ENCODE results near the gene VEPH1.

GRCh38 chr3:157452097-157452496 lies 51.1 kb downstream of the VEPH1 start:
- no peak for TF ChIP-seq CTCF (IDR thresholded peaks at IDR 0.05; ENCODE audit: insufficient read depth, low read length)
- no peak for TF ChIP-seq POLR2AphosphoS5 (IDR thresholded peaks at IDR 0.05; ENCODE audit: low read depth)
- TF ChIP-seq SPI1 (IDR thresholded peaks at IDR 0.05; ENCODE audit: borderline replicate concordance, low read depth), result peak; percentile 95
- no peak for TF ChIP-seq GABPA (IDR thresholded peaks at IDR 0.05; ENCODE audit: low read depth)
